ENCODE results near the gene MAN1A2. TPM values are rescaled to one million over a fixed set of nuclear protein-coding genes. Genes with fewer than 3 reads are reported as not detected.

MAN1A2 gene
- total and polyA plus RNA-seq, 2 experiments from 2014 or later = 24.7 to 45.0 TPM

- 97% methylated on average over 2 of the region's 2 CpGs for WGBS (ENCODE audit: low lambda C conversion rate, missing lambda C conversion rate)
- no peak overlapping the region for H3K4me3 ChIP-seq
- TF ChIP-seq EZH2phosphoT487 (IDR thresholded peaks at IDR 0.05; ENCODE audit: low read depth, severe bottlenecking, unreplicated experiment) = no peak
- no peak for TF ChIP-seq CTCF (IDR thresholded peaks at IDR 0.05; ENCODE audit: poor library complexity)
- no peak for TF ChIP-seq EZH2 (IDR thresholded peaks at IDR 0.05; ENCODE audit: borderline replicate concordance)
- H3K27me3 ChIP-seq = no peaks in the 10 kb centered on the region
- no peaks in the 10 kb centered on the region for H3K79me2 ChIP-seq
- H3K9me2 ChIP-seq (replicated peaks; ENCODE audit: insufficient read depth) = no peaks in the 10 kb centered on the region
- H3K4me2 ChIP-seq = no peak overlapping the region
- H3K4me1 ChIP-seq (ENCODE audit: insufficient read depth) = no peaks in the 10 kb centered on the region
- H3K36me3 ChIP-seq (replicated peaks; ENCODE audit: insufficient read depth, low read depth) = no peaks in the 10 kb centered on the region
- no peak overlapping the region for H2AFZ ChIP-seq
- no peak for DNase-seq (ENCODE audit: low spot score)
- H3K9me3 ChIP-seq (ENCODE audit: low read depth) = no peaks in the 10 kb centered on the region
- no peaks in the 10 kb centered on the region for H4K20me1 ChIP-seq (ENCODE audit: insufficient read depth, poor library complexity, severe bottlenecking)
- no peak overlapping the region for H3K27ac ChIP-seq
Observed at GRCh38 chr1:117499071-117499470, 131.8 kb downstream of the MAN1A2 start.

GRCh38 chr1:117500584-117500983 lies 133.3 kb downstream of the MAN1A2 start:
- Histone ChIP-seq H3K79me2 (no peaks in the 10 kb centered on the region), H4K20me1 (ENCODE audit: insufficient read depth, poor library complexity, severe bottlenecking) (no peaks in the 10 kb centered on the region), H3K4me3 (no peak overlapping the region), H3K9me3 (ENCODE audit: low read depth) (no peaks in the 10 kb centered on the region), H3K36me3 (replicated peaks; ENCODE audit: insufficient read depth, low read depth) (no peaks in the 10 kb centered on the region), H3K9me2 (replicated peaks; ENCODE audit: insufficient read depth) (no peaks in the 10 kb centered on the region), H3K27ac (no peak overlapping the region), H3K27me3 (no peaks in the 10 kb centered on the region), H3K4me2 (no peak overlapping the region), H3K4me1 (ENCODE audit: insufficient read depth) (no peaks in the 10 kb centered on the region), H2AFZ (no peak overlapping the region)
- DNase-seq (ENCODE audit: low spot score) = no peak
- no peak for TF ChIP-seq EZH2phosphoT487 (IDR thresholded peaks at IDR 0.05; ENCODE audit: low read depth, severe bottlenecking, unreplicated experiment)
- TF ChIP-seq EZH2 (IDR thresholded peaks at IDR 0.05; ENCODE audit: borderline replicate concordance) = no peak
- no peak for TF ChIP-seq CTCF (IDR thresholded peaks at IDR 0.05; ENCODE audit: poor library complexity)
- 100% methylated on average over 1 of the region's 1 CpG for WGBS (ENCODE audit: low lambda C conversion rate, missing lambda C conversion rate)

- no peaks in the 10 kb centered on the region for H3K4me1 ChIP-seq (ENCODE audit: insufficient read depth)
Observed at GRCh38 chr1:117501281-117501680, 134.0 kb downstream of the MAN1A2 start.

More at GRCh38 chr1:117501281-117501680, 134.0 kb downstream of the MAN1A2 start:
- DNase-seq (ENCODE audit: low spot score) = no peak
- Histone ChIP-seq H3K9me3 (ENCODE audit: low read depth) (no peaks in the 10 kb centered on the region), H3K36me3 (replicated peaks; ENCODE audit: insufficient read depth, low read depth) (no peaks in the 10 kb centered on the region), H3K27me3 (no peaks in the 10 kb centered on the region), H3K79me2 (no peaks in the 10 kb centered on the region), H4K20me1 (ENCODE audit: insufficient read depth, poor library complexity, severe bottlenecking) (no peaks in the 10 kb centered on the region), H3K27ac (no peak overlapping the region), H3K4me2 (no peak overlapping the region), H2AFZ (no peak overlapping the region), H3K4me3 (no peak overlapping the region), H3K9me2 (replicated peaks; ENCODE audit: insufficient read depth) (no peaks in the 10 kb centered on the region)
- TF ChIP-seq EZH2 (IDR thresholded peaks at IDR 0.05; ENCODE audit: borderline replicate concordance) = no peak
- TF ChIP-seq CTCF (IDR thresholded peaks at IDR 0.05; ENCODE audit: poor library complexity) = no peak
- TF ChIP-seq EZH2phosphoT487 (IDR thresholded peaks at IDR 0.05; ENCODE audit: low read depth, severe bottlenecking, unreplicated experiment) = no peak
- 94% methylated on average over 3 of the region's 3 CpGs for WGBS (ENCODE audit: low lambda C conversion rate, missing lambda C conversion rate)

Measured in hepatocyte (in vitro differentiated cells).